Measurements from ENCODE around the gene APOB. TPM values are rescaled to one million over a fixed set of nuclear protein-coding genes. Genes with fewer than 3 reads are reported as not detected.
"Not testable (repeated sequence)": the region's sequence is repeated elsewhere in the genome, so short reads cannot be mapped to it uniquely, and the experiment has no call there.

APOB gene
- total RNA-seq, 4 donors from 2014 or later: 0.04 to 0.62 (median 0.19) TPM; not detected in 1

GRCh38 chr2:21030983-21031968, 12.6 kb downstream of the APOB start:
- Histone ChIP-seq H3K36me3 (no peaks in the 10 kb centered on the region), H3K27ac (no peak overlapping the region), H3K4me1 (no peaks in the 10 kb centered on the region), H3K27me3 (no peaks in the 10 kb centered on the region), H3K4me3 (no peak overlapping the region), H3K9me3 (no peaks in the 10 kb centered on the region)
- TF ChIP-seq CTCF (IDR thresholded peaks at IDR 0.05) (no peak), POLR2A (IDR thresholded peaks at IDR 0.05) (no peak)
- intact Hi-C loops (cut with DNase I): no loop called here
- WGBS, 2 donors: 67 to 77% methylated on average over 4 of the region's 4 CpGs
- DNase-seq: no peak

- H3K4me1 ChIP-seq: no peaks in the 10 kb centered on the region
- no peak overlapping the region for H3K4me3 ChIP-seq
- H3K36me3 ChIP-seq: no peaks in the 10 kb centered on the region
- no peak for DNase-seq
- 87 to 93% methylated on average over 2 of the region's 2 CpGs for WGBS, 2 donors
- intact Hi-C loops (cut with DNase I): no loop called here
- no peaks in the 10 kb centered on the region for H3K27me3 ChIP-seq
- H3K9me3 ChIP-seq: no peaks in the 10 kb centered on the region
- H3K27ac ChIP-seq: no peak overlapping the region
- TF ChIP-seq CTCF (IDR thresholded peaks at IDR 0.05) (no peak), POLR2A (IDR thresholded peaks at IDR 0.05) (no peak)
Measured at GRCh38 chr2:21029519-21029918, 14.4 kb downstream of the APOB start.

GRCh38 chr2:21028951-21029350, 14.9 kb downstream of the APOB start:
- H3K4me1 ChIP-seq; H3K9me3 ChIP-seq; H3K27ac ChIP-seq; H3K36me3 ChIP-seq; H3K27me3 ChIP-seq; intact Hi-C loops (cut with DNase I); H3K4me3 ChIP-seq; DNase-seq: not testable (repeated sequence)
- WGBS, 2 donors: 57 to 86% methylated on average over 3 to 5 of the region's 5 CpGs

- Histone ChIP-seq H3K27me3 (no peaks in the 10 kb centered on the region), H3K4me1 (no peaks in the 10 kb centered on the region), H3K4me3 (no peak overlapping the region), H3K9me3 (no peaks in the 10 kb centered on the region), H3K36me3 (no peaks in the 10 kb centered on the region), H3K27ac (no peak overlapping the region)
- intact Hi-C loops (cut with DNase I): no loop called here
- DNase-seq: no peak
- no peak for TF ChIP-seq POLR2A (IDR thresholded peaks at IDR 0.05)
- 86 to 92% methylated on average over 4 of the region's 4 CpGs for WGBS, 2 donors
Measured at GRCh38 chr2:21028021-21028947, 15.6 kb downstream of the APOB start.

GRCh38 chr2:21026479-21027282, 17.2 kb downstream of the APOB start:
- Histone ChIP-seq H3K27me3 (no peaks in the 10 kb centered on the region), H3K4me1 (no peaks in the 10 kb centered on the region), H3K36me3 (no peaks in the 10 kb centered on the region), H3K4me3 (no peak overlapping the region), H3K9me3 (no peaks in the 10 kb centered on the region), H3K27ac (no peak overlapping the region)
- no peak for DNase-seq
- TF ChIP-seq POLR2A (IDR thresholded peaks at IDR 0.05): no peak
- TF ChIP-seq CTCF (IDR thresholded peaks at IDR 0.05): no peak
- intact Hi-C loops (cut with DNase I): no loop called here

Data from esophagus squamous epithelium (tissue), 5 donors.